ENCODE results near the gene XRCC2. TPM values are rescaled to one million over a fixed set of nuclear protein-coding genes. Genes with fewer than 3 reads are reported as not detected.

Gene XRCC2
- total RNA-seq, 1 donor from 2014 or later, result 16.3 TPM

DNA sequence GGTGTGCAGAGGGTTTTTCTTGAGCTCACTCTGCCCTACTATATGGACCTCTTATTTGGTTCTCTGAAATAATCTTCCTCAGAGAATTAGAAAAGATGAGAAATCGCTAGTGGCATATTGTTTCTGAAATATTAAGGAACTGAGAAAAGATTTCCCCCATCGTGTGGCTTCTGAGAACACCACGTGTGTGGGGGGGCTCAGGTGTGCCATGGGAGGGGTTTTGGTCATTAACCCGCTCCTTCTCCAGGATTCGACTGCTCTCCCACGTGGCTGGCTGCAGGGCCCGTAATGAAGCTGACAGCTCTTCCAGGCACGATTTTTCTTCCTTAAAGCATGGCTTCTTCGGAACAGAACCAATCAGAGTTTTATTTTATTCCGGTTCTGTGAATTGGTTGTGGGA, 67.7 kb downstream of the XRCC2 start:
- no peak overlapping the region for H3K27ac Mint-ChIP-seq
- TF ChIP-seq, protein P1, sequence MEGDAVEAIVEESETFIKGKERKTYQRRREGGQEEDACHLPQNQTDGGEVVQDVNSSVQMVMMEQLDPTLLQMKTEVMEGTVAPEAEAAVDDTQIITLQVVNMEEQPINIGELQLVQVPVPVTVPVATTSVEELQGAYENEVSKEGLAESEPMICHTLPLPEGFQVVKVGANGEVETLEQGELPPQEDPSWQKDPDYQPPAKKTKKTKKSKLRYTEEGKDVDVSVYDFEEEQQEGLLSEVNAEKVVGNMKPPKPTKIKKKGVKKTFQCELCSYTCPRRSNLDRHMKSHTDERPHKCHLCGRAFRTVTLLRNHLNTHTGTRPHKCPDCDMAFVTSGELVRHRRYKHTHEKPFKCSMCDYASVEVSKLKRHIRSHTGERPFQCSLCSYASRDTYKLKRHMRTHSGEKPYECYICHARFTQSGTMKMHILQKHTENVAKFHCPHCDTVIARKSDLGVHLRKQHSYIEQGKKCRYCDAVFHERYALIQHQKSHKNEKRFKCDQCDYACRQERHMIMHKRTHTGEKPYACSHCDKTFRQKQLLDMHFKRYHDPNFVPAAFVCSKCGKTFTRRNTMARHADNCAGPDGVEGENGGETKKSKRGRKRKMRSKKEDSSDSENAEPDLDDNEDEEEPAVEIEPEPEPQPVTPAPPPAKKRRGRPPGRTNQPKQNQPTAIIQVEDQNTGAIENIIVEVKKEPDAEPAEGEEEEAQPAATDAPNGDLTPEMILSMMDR (conservative IDR thresholded peaks at IDR 0.05), result no peak
- no peaks in the 10 kb centered on the region for H3K27me3 Mint-ChIP-seq
- peaks cover 9% of the 10 kb centered on the region for H3K9me3 Mint-ChIP-seq
- H3K4me3 Mint-ChIP-seq, result no peak overlapping the region
- peak; percentile 42 for DNase-seq (ENCODE audit: extremely low spot score, unreplicated experiment)
- H3K36me3 Mint-ChIP-seq, result no peaks in the 10 kb centered on the region
- H3K4me1 Mint-ChIP-seq (ENCODE audit: unreplicated experiment), result no peaks in the 10 kb centered on the region

DNA sequence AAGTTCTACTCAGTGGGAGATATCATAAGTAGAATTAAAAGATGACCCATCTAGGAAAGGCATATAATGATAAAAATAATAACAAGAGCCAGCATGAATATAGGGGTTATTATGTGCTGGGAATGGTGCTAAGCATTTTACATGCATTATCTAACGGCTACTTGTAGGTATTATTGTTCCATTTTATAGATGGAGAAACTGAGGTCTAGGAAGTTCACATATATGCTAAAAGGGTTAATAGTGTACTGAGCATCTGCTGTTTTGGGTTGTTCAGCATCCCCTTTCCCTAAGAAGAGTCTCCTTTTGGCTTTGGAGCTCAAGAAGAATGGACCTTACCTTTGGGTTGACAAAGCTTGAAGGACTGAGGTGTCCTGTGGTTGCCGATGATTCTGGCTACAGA, 68.9 kb downstream of the XRCC2 start:
- Mint-ChIP-seq H3K36me3 (no peaks in the 10 kb centered on the region), H3K27me3 (no peaks in the 10 kb centered on the region), H3K4me3 (no peak overlapping the region), H3K9me3 (no peaks in the 10 kb centered on the region), H3K4me1 (ENCODE audit: unreplicated experiment) (no peaks in the 10 kb centered on the region), H3K27ac (no peak overlapping the region)
- no peak for DNase-seq (ENCODE audit: extremely low spot score, unreplicated experiment)
- TF ChIP-seq, protein P1 (conservative IDR thresholded peaks at IDR 0.05), result no peak

DNA sequence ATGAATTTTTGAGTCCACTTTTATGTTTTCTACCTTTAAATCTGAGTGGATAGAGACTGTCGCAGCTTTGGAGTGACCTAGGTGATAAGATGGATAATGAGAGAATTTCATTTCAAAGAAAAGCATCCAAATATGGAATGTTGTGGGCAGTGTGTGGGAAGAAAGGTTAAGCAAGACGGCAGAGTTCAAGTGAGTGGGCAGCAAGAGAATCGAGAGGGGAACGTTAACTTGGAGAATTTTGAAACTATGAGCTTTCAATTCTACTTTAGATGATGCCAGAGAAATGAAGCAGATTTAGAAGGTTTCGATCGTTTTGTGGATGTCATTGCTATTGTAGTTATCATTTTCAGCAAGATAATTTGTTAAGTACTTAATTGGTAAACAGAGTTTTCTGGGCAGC, 73.0 kb downstream of the XRCC2 start:
- DNase-seq (ENCODE audit: extremely low spot score, unreplicated experiment), result no peak
- H3K4me3 Mint-ChIP-seq, result no peak overlapping the region
- H3K36me3 Mint-ChIP-seq, result no peaks in the 10 kb centered on the region
- no peaks in the 10 kb centered on the region for H3K4me1 Mint-ChIP-seq (ENCODE audit: unreplicated experiment)
- H3K27ac Mint-ChIP-seq, result no peak overlapping the region
- H3K27me3 Mint-ChIP-seq, result no peaks in the 10 kb centered on the region
- no peaks in the 10 kb centered on the region for H3K9me3 Mint-ChIP-seq
- TF ChIP-seq, protein P1 (conservative IDR thresholded peaks at IDR 0.05), result no peak

DNA sequence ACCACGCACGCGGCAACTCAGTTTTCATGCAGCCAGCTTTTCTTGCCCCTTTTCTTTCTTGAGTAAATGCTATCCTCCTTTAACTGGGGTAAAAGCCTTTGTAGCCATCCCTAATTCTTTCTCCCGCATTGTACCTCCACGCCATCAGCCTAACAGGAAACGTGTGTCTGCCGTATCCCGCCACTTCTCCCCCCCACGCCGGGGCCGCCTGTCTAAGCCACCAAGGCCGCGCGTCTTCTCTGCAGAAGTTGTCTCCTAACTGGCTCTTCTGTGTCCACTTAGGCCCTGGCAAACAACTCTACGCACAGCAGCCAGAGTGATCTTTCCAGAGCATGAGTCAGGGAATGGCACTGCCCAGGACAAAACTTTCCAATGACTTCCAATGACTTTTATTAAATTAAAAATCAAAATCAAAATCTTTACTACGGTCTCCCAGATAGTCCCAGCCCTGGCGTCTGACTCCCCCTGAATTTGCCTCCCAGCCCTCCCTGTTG, 74.6 kb downstream of the XRCC2 start:
- Mint-ChIP-seq H3K27ac (no peak overlapping the region), H3K4me1 (ENCODE audit: unreplicated experiment) (peaks cover 4% of the 10 kb centered on the region), H3K4me3 (no peak overlapping the region), H3K27me3 (no peaks in the 10 kb centered on the region), H3K9me3 (no peaks in the 10 kb centered on the region), H3K36me3 (no peaks in the 10 kb centered on the region)
- no peak for DNase-seq (ENCODE audit: extremely low spot score, unreplicated experiment)
- TF ChIP-seq, protein P1 (conservative IDR thresholded peaks at IDR 0.05), result no peak

DNA sequence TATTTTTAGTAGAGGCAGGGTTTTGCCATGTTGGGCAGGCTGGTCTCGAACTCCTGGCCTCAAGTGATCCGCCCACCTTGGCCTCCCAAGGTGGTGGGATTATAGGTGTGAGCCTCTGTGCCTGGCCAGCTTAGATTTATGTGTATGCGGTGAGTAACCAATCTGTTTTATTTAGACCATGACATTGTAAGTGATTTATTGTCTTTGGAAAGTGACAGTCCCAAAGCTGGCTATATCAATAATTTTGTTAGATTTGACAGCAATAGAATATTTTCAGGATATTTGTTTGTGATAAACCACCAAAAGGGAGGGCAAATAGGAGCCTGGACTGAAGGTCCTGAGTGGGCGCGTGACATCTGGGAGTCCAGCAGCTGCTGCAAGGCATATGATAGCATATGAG, 75.7 kb downstream of the XRCC2 start:
- TF ChIP-seq, protein P1 (conservative IDR thresholded peaks at IDR 0.05), result no peak
- Mint-ChIP-seq H3K27ac (no peak overlapping the region), H3K4me3 (no peak overlapping the region), H3K27me3 (no peaks in the 10 kb centered on the region), H3K9me3 (no peaks in the 10 kb centered on the region), H3K36me3 (no peaks in the 10 kb centered on the region), H3K4me1 (ENCODE audit: unreplicated experiment) (peaks cover 4% of the 10 kb centered on the region)
- DNase-seq (ENCODE audit: extremely low spot score, unreplicated experiment), result no peak

DNA sequence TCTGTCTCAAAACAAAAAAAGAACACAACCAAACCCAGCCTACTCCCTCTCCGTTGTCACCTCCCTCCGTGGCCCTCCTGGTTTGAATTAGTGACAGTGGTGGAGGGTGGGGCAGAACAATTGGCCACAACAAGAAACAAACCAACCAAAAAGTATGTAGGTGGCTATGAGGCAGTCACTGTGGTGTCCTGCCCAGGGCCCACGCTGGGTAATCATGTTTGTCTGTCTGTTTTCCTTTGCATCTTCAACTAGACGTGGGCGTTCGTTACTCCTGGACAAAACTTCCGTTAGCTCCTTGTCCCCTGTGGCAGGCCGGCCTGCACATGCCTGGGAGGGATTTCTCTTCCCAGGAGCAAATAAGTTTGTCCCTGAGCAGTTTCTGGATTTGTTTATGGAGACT, 78.4 kb downstream of the XRCC2 start:
- no peak for DNase-seq (ENCODE audit: extremely low spot score, unreplicated experiment)
- H3K36me3 Mint-ChIP-seq, result no peaks in the 10 kb centered on the region
- peak overlapping the region; percentile 69 for H3K27ac Mint-ChIP-seq
- TF ChIP-seq, protein P1 (conservative IDR thresholded peaks at IDR 0.05), result no peak
- H3K9me3 Mint-ChIP-seq, result no peaks in the 10 kb centered on the region
- no peak overlapping the region for H3K4me3 Mint-ChIP-seq
- H3K27me3 Mint-ChIP-seq, result no peaks in the 10 kb centered on the region
- H3K4me1 Mint-ChIP-seq (ENCODE audit: unreplicated experiment), result peaks cover 4% of the 10 kb centered on the region

Measured in type B pancreatic cell (in vitro differentiated cells).